GM19025 (cell line): Measurements from ENCODE around the gene TADA1.

Source experiments
- ATAC-seq: cut with Tn5 transposase; IDR thresholded peaks from one replicate; pipeline ENCODE4 v1.9.1; 2021; ENCODE audit warnings: mild to moderate bottlenecking, low read depth, moderate library complexity; ENCODE audit not compliant: unreplicated experiment

Gene TADA1

GRCh38 chr1:166875734-166876539, at the start of gene TADA1:
Gene TADA1 (minus strand): TSS chr1:166876264. CDS start chr1:166876233, 31 bp downstream.
- ATAC-seq = peak; percentile 78

GRCh38 chr1:166924823-166925541, 48.9 kb upstream of the TADA1 start:
- peak; percentile 75 for ATAC-seq

DNA sequence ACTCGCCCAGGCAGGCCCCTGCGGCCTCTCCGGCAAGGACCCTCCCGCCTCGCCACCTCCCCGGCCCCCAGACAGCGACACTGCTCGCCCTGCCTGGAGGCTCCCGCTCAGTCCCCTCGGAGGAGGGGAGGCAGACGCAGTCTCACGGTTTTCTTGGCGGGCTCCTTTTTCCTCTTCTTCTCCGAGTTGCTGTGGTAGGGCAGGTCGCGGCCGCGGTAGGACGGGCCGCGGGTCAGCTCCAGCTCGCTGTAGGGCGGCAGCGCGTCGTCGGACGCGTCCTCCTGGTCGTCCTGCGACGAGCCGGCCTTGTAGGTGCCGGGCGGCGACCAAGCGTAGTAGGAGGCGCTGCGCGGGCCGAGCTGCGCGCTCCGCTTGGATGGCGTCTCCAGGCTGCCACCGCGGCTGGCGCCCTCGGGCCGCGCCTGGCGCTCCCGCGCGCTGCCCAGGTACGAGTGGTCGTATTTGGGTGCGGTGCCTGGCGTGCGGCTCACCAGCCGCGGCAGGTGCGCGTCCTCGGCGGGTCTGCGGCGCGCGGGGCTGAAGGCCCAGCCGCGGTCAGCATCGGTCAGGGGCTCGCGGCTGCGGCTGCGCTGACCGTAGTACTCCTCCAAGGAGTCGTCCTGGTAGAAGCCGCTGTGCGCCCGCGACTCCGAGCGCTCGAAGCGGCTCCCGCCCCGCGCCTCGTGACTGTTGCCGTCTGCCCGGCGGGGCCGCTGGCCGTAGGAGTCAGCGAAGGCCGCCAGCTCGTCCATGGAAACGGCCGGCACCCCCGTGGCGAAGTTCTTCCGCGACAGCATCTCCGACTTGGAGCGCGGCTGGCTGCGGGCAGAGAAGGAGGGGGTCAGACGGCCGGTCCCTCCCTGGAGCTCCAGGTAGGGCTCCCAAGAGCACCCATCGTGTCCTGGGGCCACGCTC, 44.8 kb upstream of the TADA1 start:
- no peak for ATAC-seq

DNA sequence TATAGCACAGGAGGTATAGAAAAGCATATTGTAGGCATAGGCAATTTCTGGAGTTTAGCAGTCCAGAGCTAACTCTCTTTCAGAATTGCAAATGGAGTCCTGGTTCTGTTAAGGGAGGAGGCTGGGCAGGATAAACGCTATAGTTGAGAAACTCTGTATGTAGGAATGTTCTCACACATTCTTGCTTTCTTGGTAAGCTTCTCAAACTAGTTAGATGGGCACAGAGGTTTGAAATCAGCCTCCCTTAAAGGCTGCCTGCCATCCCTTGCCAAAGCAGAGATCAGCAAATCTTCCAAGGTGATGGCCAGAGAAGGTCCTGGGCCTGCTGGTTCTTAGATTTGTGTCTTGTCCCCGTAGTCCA, 42.9 kb upstream of the TADA1 start:
- ATAC-seq = no peak

GRCh38 chr1:166918088-166918955, 42.3 kb upstream of the TADA1 start:
- no peak for ATAC-seq

DNA sequence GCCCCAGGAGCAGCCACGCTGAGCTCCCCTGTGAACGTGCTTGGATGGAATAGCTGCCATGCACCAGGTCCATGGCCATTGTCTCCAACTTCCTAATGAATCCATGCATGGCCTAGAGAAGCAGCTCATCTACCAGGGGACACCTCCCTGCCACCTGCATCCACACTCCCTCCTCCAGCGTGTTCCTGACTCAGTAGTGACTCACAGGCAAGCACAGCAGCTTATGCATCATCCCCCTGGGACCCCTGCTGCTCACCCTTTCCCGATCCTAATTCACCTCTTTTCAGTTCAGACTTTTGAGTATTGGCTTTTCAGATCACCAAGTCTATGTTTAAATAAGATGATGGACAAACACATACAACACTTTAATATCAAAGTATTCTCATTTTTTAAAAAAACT, 39.9 kb upstream of the TADA1 start:
- ATAC-seq = no peak

GRCh38 chr1:166915042-166915441, 39.0 kb upstream of the TADA1 start:
- no peak for ATAC-seq

DNA sequence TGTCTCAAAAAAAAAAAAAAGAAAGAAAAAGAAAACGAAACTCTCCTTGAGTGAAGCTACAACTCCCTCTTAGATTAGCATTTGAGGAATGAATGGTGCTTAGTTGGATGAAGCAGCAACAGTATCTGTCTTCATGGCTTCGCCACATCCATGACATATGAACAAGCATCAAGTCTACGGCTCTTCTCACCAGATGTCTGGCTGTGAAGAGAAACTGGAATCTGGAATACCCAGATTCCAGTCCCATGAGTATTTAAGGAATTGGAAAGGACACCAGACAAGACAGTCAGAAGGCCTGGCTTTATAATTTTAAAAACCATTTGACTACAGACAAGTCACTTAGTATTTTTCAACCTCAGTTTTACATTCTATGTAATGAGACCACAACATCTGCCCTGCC, 38.0 kb upstream of the TADA1 start:
- no peak for ATAC-seq

DNA sequence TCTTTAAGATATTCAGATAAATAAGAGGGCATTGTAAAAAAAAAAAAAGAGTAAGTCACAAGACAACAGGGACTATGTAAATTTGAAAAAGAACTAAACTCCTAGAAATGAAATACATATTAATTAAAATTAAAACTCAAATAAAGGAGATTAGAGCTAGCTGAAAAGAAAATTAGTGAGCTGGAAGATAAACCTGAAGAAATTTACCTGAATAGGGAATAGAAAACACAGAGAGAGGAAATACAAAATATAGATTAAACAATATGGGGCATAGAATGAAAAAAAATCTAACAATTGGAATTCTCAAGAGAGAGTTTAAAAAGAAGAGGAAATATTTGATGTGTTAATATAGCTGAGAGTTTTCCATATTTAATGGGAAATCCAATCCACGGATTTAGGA, 35.6 kb upstream of the TADA1 start:
- no peak for ATAC-seq

- ATAC-seq = peak; percentile 94
These were observed 34.4 kb upstream of the TADA1 start for GRCh38 chr1:166910396-166910994.

GRCh38 chr1:166908942-166909341, 32.9 kb upstream of the TADA1 start:
- ATAC-seq = no peak

- no peak for ATAC-seq
These were observed 31.7 kb upstream of the TADA1 start for GRCh38 chr1:166907763-166908162.

GRCh38 chr1:166907051-166907450, 31.0 kb upstream of the TADA1 start:
- ATAC-seq = no peak

- no peak for ATAC-seq
These were observed 30.6 kb upstream of the TADA1 start for GRCh38 chr1:166906647-166907046.

- no peak for ATAC-seq
These were observed 29.8 kb upstream of the TADA1 start for GRCh38 chr1:166905900-166906299.

- no peak for ATAC-seq
These were observed 29.1 kb upstream of the TADA1 start for GRCh38 chr1:166905136-166905535.

DNA sequence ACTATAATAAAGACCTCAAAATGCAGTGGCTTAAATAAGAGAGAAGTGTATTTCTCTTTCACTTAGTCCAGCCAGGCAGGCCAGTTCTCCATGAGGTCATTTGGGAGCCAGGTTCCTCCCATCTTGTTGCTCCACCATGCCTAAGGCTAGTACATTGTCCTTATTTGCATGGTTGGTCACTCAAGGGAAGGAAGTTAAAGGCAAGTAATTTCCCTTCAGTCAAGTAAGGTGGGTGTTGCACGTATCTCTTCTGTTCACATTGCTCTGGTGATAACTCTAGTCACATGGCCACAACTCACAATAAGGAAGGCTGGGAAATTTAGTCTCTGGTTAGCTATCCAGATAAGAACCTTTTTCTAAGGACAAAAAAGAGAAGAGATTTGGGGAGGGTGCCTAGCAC, 27.2 kb upstream of the TADA1 start:
- no peak for ATAC-seq

GRCh38 chr1:166902279-166902678, 26.2 kb upstream of the TADA1 start:
- ATAC-seq = no peak

GRCh38 chr1:166900987-166901386, 24.9 kb upstream of the TADA1 start:
- ATAC-seq = no peak

GRCh38 chr1:166899769-166900168, 23.7 kb upstream of the TADA1 start:
- no peak for ATAC-seq
